Activated CD4-positive, alpha-beta memory T cell treated with anti-CD3 and anti-CD28 coated beads, Interleukin-2, amount 10 ng/mL, durations not matched to agents 7 days and 5 days (primary cell): ENCODE data around the gene LY9. TPM values are rescaled to one million over a fixed set of nuclear protein-coding genes. Genes with fewer than 3 reads are reported as not detected.

Source experiments
- CTCF ChIA-PET: fragments of 350-600 bp; sonication (Branson Sonifier 250); formaldehyde crosslinking; loops from one replicate; lab custom pipeline; 2021; ENCODE audit warnings: antibody characterized with exemption, inconsistent platforms; lab: Charles Lee
- POLR2A ChIA-PET: fragments of 350-600 bp; sonication (Branson Sonifier 250); formaldehyde crosslinking; loops from one replicate; lab custom pipeline; 2021; ENCODE audit warnings: antibody characterized with exemption; lab: Charles Lee
- DNase-seq: peaks from one replicate; pipeline ENCODE4 v3.0.0-alpha.2; 2020
- H3K27ac Mint-ChIP-seq: one replicate; pipeline ENCODE4 v1.8.0; 2021; ENCODE audit warnings: mild to moderate bottlenecking, mixed read lengths
- H3K27me3 Mint-ChIP-seq: one replicate; pipeline ENCODE4 v1.8.0; 2021; ENCODE audit warnings: mixed read lengths
- H3K36me3 Mint-ChIP-seq: one replicate; pipeline ENCODE4 v1.8.0; 2021; ENCODE audit warnings: low read depth, mixed read lengths
- H3K4me1 Mint-ChIP-seq: one replicate; pipeline ENCODE4 v1.8.0; 2021; ENCODE audit warnings: mixed read lengths
- H3K4me3 Mint-ChIP-seq: one replicate; pipeline ENCODE4 v1.8.0; 2021; ENCODE audit warnings: mild to moderate bottlenecking, mixed read lengths
- H3K9me3 Mint-ChIP-seq: one replicate; pipeline ENCODE4 v1.8.0; 2021; ENCODE audit warnings: mixed read lengths
- total RNA-seq, 2 experiments: library from RNA; stranded (reverse); gene quantifications; one replicate each; pipeline ENCODE4 v1.2.3, GENCODE V29; 2021

The LY9 gene
- total RNA-seq, 2 experiments from 2014 or later: 46.4 to 49.9 TPM

- DNase-seq: no peak
- no peaks in the 10 kb centered on the region for H3K9me3 Mint-ChIP-seq
- H3K4me3 Mint-ChIP-seq: no peak overlapping the region
- peaks cover 4% of the 10 kb centered on the region for H3K27me3 Mint-ChIP-seq
- ChIA-PET CTCF (interaction anchor here (1.1 kb wide), 2 partner anchors 11 to 12 kb away, joined by 3 to 4 read pairs; no protein-coding TSS in a partner anchor), POLR2A (no interaction called here)
- H3K36me3 Mint-ChIP-seq: no peaks in the 10 kb centered on the region
- H3K27ac Mint-ChIP-seq: no peak overlapping the region
- H3K4me1 Mint-ChIP-seq: peaks cover 9% of the 10 kb centered on the region
These were observed 6.0 kb upstream of the LY9 start for GRCh38 chr1:160789702-160790611.

DNA sequence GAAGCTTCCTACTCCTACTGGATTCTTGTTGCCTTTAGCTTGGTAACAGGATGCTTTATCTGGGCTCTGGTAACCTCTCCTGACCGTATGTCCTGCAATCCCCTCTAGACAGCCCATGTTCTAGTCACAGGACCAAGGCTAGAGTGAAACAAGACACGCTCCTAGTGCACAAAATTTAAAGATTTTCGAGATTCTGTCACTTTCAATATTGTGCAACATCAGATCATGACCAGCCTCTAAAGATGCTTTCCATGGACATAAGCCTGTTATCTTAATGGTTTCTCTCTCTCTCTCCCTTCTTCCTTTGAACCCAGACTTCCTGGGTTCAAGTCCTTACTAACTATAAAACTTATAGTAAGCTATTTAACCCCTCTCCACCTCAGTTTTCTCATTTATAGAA is 1.6 kb upstream of the LY9 start:
- DNase-seq: no peak
- H3K4me3 Mint-ChIP-seq: no peak overlapping the region
- CTCF ChIA-PET: interaction anchor here (1.3 to 7.3 kb wide), 5 partner anchors 13 to 119 kb away, joined by 4 to 58 read pairs (median 36); no protein-coding TSS in a partner anchor
- H3K27ac Mint-ChIP-seq: no peak overlapping the region
- POLR2A ChIA-PET: interaction anchor here (0.7 to 7.2 kb wide), 3 partner anchors 14 to 43 kb away, joined by 3 to 46 read pairs (median 45); no protein-coding TSS in a partner anchor
- peaks cover 1% of the 10 kb centered on the region for H3K27me3 Mint-ChIP-seq
- H3K4me1 Mint-ChIP-seq: peaks cover 52% of the 10 kb centered on the region
- H3K9me3 Mint-ChIP-seq: no peaks in the 10 kb centered on the region
- H3K36me3 Mint-ChIP-seq: peaks cover 17% of the 10 kb centered on the region

DNA sequence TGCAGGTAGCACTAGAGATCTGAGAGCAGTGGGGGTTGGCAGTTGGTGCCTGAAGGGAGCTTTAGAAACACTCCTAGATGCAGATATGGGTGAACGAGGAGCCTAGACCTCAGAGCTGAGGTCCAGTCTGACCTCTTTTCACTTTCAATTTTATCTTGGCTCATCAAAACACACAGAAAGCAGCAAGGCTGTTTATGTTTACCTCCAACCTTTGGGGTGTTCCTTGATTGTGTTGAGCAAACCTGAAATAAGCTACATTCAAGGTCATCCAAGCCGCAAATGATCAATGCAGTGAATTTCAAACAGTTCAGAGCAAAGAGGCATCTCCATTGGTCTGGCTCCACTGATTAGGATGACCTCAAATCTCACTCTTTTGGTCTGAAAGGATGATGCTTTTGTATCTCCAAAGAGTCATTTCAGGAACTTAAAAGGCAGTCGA is 1.3 kb downstream of the LY9 start:
- H3K4me3 Mint-ChIP-seq: peak overlapping the region; percentile 91
- DNase-seq: no peak
- H3K27ac Mint-ChIP-seq: peak overlapping the region; percentile 96
- H3K27me3 Mint-ChIP-seq: peaks cover 3% of the 10 kb centered on the region
- H3K9me3 Mint-ChIP-seq: no peaks in the 10 kb centered on the region
- CTCF ChIA-PET: interaction anchor here (0.6 to 7.3 kb wide), 9 partner anchors 16 to 161 kb away, joined by 3 to 58 read pairs (median 6); no protein-coding TSS in a partner anchor
- peaks cover 37% of the 10 kb centered on the region for H3K36me3 Mint-ChIP-seq
- peaks cover 74% of the 10 kb centered on the region for H3K4me1 Mint-ChIP-seq
- POLR2A ChIA-PET: interaction anchor here (0.9 to 7.2 kb wide), 19 partner anchors 9 to 535 kb away, joined by 3 to 46 read pairs (median 4); partner anchors contain the start of genes ARHGAP30, CD48, DCAF8 and F11R

DNA sequence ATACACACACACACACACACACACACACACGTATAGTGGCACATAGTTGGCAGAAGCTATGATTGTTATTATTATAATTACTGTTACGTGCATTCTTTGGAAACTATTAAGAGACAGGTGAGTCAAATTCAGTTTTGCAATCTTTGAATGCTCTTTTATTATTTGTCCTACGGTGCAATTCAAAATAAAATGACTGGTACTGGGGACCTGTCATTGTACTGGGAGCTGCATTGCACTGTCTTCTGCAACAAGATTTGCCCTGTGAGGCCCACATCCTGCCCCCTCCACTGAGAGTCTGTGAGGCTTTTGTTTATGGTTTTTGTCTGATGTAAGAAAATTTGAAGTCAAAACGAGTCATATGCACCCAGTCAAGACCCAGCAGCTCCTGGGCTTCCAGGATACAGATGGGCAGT is 1.9 kb downstream of the LY9 start:
- Mint-ChIP-seq H3K36me3 (peaks cover 41% of the 10 kb centered on the region), H3K9me3 (no peaks in the 10 kb centered on the region), H3K4me1 (peaks cover 77% of the 10 kb centered on the region), H3K4me3 (peak overlapping the region; percentile 91), H3K27me3 (peaks cover 3% of the 10 kb centered on the region), H3K27ac (peak overlapping the region; percentile 96)
- ChIA-PET POLR2A (interaction anchor here (0.5 to 7.2 kb wide), 18 partner anchors 8 to 535 kb away, joined by 3 to 46 read pairs (median 4); partner anchors contain the start of genes ARHGAP30, DCAF8, F11R and SLAMF6), CTCF (interaction anchor here (0.7 to 7.3 kb wide), 12 partner anchors 9 to 192 kb away, joined by 3 to 58 read pairs (median 6); no protein-coding TSS in a partner anchor)
- peak; percentile 81 for DNase-seq

DNA sequence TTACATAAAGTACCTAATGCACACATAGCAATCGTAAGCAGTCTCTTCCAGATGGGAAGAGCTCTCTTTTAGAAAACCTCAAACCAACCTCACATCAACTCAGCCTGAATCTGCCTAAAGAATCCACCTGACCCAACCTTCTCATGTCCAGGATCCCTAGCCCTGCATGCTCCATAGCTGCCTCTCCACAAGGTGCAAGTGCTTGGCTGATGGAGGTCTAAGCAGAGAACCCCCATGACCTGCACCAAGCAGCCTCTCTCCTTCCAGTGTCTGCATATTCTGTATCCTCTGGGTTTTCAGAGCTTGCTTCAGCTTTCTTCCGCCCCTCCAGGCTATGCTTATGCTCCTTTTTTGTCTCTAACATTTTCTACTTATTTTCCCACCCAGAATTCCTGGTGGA is 2.5 kb downstream of the LY9 start:
- CTCF ChIA-PET: interaction anchor here (0.7 to 7.3 kb wide), 10 partner anchors 8 to 192 kb away, joined by 3 to 58 read pairs (median 6); no protein-coding TSS in a partner anchor
- peaks cover 78% of the 10 kb centered on the region for H3K4me1 Mint-ChIP-seq
- no peak for DNase-seq
- H3K36me3 Mint-ChIP-seq: peaks cover 45% of the 10 kb centered on the region
- POLR2A ChIA-PET: interaction anchor here (0.5 to 7.2 kb wide), 14 partner anchors 15 to 458 kb away, joined by 3 to 46 read pairs (median 4); partner anchors contain the start of genes ARHGAP30 and SLAMF6
- H3K4me3 Mint-ChIP-seq: peak overlapping the region; percentile 91
- H3K9me3 Mint-ChIP-seq: no peaks in the 10 kb centered on the region
- peaks cover 3% of the 10 kb centered on the region for H3K27me3 Mint-ChIP-seq
- peak overlapping the region; percentile 96 for H3K27ac Mint-ChIP-seq

DNA sequence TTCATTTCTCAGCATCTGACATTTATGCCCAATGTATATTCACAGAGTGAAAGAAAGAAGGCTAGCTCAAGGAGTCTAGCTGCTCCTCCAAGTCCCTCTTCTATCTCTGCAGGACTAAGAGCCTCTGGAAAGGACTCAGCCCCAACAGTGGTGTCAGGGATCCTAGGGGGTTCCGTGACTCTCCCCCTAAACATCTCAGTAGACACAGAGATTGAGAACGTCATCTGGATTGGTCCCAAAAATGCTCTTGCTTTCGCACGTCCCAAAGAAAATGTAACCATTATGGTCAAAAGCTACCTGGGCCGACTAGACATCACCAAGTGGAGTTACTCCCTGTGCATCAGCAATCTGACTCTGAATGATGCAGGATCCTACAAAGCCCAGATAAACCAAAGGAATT is 3.7 kb downstream of the LY9 start:
- CTCF ChIA-PET: interaction anchor here (0.6 to 7.3 kb wide), 4 partner anchors 19 to 192 kb away, joined by 3 to 58 read pairs (median 28); no protein-coding TSS in a partner anchor
- Mint-ChIP-seq H3K4me3 (peak overlapping the region; percentile 91), H3K36me3 (peaks cover 54% of the 10 kb centered on the region), H3K27me3 (peaks cover 6% of the 10 kb centered on the region), H3K9me3 (peaks cover 4% of the 10 kb centered on the region), H3K27ac (no peak overlapping the region), H3K4me1 (peaks cover 75% of the 10 kb centered on the region)
- POLR2A ChIA-PET: interaction anchor here (1.0 to 7.2 kb wide), 2 partner anchors 19 to 32 kb away, joined by 3 to 45 read pairs; no protein-coding TSS in a partner anchor
- no peak for DNase-seq

DNA sequence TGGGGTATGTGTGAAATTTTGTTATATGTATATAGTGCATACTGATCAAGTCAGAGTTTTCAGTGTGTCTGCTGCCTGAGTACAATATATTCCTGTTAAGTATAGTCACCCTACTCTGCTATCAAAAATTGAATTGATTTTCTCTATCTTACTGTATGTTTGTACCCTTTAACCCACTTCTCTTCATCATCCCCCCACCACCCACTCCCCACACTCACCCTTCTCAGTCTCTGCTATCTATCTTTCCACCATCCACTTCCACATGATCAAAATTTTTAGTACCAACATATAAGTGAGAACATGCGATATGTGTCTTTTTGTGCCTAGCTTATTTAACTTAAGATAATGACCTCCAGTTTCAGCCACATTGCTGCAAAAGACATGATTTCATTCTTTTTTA is 4.2 kb downstream of the LY9 start:
- Mint-ChIP-seq H3K27ac (no peak overlapping the region), H3K36me3 (peaks cover 59% of the 10 kb centered on the region), H3K27me3 (peaks cover 6% of the 10 kb centered on the region), H3K9me3 (peaks cover 4% of the 10 kb centered on the region), H3K4me3 (peak overlapping the region; percentile 31), H3K4me1 (peaks cover 71% of the 10 kb centered on the region)
- no peak for DNase-seq
- CTCF ChIA-PET: interaction anchor here (0.6 to 7.3 kb wide), 4 partner anchors 23 to 191 kb away, joined by 3 to 58 read pairs (median 4); no protein-coding TSS in a partner anchor
- POLR2A ChIA-PET: interaction anchor here (7.2 kb wide), 1 partner anchor 19 kb away, joined by 45 read pairs; no protein-coding TSS in a partner anchor

- POLR2A ChIA-PET: interaction anchor here (7.2 kb wide), 1 partner anchor 20 kb away, joined by 45 read pairs; no protein-coding TSS in a partner anchor
- no peak for DNase-seq
- Mint-ChIP-seq H3K4me1 (peaks cover 67% of the 10 kb centered on the region), H3K4me3 (peak overlapping the region; percentile 68), H3K27me3 (peaks cover 8% of the 10 kb centered on the region), H3K36me3 (peaks cover 65% of the 10 kb centered on the region), H3K27ac (peak overlapping the region; percentile 21), H3K9me3 (peaks cover 4% of the 10 kb centered on the region)
- CTCF ChIA-PET: interaction anchor here (1.0 to 7.3 kb wide), 4 partner anchors 23 to 35 kb away, joined by 4 to 58 read pairs (median 5); no protein-coding TSS in a partner anchor
These were observed 4.9 kb downstream of the LY9 start for GRCh38 chr1:160800645-160801408.

GRCh38 chr1:160801836-160802580 is 6.0 kb downstream of the LY9 start:
- Mint-ChIP-seq H3K27me3 (peaks cover 8% of the 10 kb centered on the region), H3K4me1 (peaks cover 64% of the 10 kb centered on the region), H3K9me3 (peaks cover 14% of the 10 kb centered on the region), H3K36me3 (peaks cover 71% of the 10 kb centered on the region), H3K4me3 (no peak overlapping the region), H3K27ac (no peak overlapping the region)
- DNase-seq: no peak
- ChIA-PET POLR2A (no interaction called here), CTCF (interaction anchor here (0.8 to 2.0 kb wide), 2 partner anchors 24 to 34 kb away, joined by 3 to 5 read pairs; no protein-coding TSS in a partner anchor)

DNA sequence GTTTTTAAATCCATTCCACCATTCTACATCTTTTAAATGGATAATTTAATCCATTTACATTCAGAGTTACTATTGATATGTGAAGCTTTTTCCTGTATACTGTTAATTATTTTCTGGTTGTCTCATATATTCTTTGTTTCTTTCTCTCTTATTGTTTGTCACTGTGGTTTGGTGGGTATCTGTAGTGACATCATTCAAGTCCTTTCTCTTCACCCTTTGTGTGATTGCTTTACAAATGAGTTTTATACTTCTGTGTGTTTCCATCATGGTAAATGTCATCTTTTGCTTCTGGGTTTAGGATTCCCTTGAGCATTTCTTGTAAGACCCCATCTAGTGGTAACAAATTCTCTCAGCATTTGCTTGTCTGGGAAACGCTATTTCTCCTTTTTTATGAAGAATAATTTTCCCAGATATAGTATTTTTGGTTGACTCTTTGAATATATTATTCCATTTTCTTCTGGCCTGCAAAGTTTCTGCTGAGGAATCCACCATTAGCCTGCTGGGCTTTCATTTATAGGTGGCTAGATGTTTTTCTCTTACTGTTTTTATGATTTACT is 10.2 kb downstream of the LY9 start:
- Mint-ChIP-seq H3K4me1 (peaks cover 27% of the 10 kb centered on the region), H3K9me3 (peaks cover 20% of the 10 kb centered on the region), H3K4me3 (no peak overlapping the region), H3K36me3 (peaks cover 69% of the 10 kb centered on the region), H3K27me3 (peaks cover 6% of the 10 kb centered on the region), H3K27ac (no peak overlapping the region)
- ChIA-PET CTCF (interaction anchor here (0.7 to 2.7 kb wide), 4 partner anchors 8 to 145 kb away, joined by 3 to 10 read pairs (median 4); no protein-coding TSS in a partner anchor), POLR2A (interaction anchor here (1.6 kb wide), 1 partner anchor 10 kb away, joined by 6 read pairs; the partner anchor contains the start of gene LY9)
- no peak for DNase-seq

GRCh38 chr1:160806784-160807183 is 10.8 kb downstream of the LY9 start:
- Mint-ChIP-seq H3K4me3 (no peak overlapping the region), H3K27me3 (peaks cover 6% of the 10 kb centered on the region), H3K36me3 (peaks cover 71% of the 10 kb centered on the region), H3K4me1 (peaks cover 26% of the 10 kb centered on the region), H3K27ac (no peak overlapping the region), H3K9me3 (peaks cover 20% of the 10 kb centered on the region)
- DNase-seq: no peak
- ChIA-PET CTCF (interaction anchor here (0.8 to 2.7 kb wide), 3 partner anchors 9 to 145 kb away, joined by 3 to 10 read pairs (median 4); no protein-coding TSS in a partner anchor), POLR2A (interaction anchor here (1.6 kb wide), 1 partner anchor 10 kb away, joined by 6 read pairs; the partner anchor contains the start of gene LY9)
